ENCODE results near the gene OSBPL2.

The OSBPL2 gene

DNA sequence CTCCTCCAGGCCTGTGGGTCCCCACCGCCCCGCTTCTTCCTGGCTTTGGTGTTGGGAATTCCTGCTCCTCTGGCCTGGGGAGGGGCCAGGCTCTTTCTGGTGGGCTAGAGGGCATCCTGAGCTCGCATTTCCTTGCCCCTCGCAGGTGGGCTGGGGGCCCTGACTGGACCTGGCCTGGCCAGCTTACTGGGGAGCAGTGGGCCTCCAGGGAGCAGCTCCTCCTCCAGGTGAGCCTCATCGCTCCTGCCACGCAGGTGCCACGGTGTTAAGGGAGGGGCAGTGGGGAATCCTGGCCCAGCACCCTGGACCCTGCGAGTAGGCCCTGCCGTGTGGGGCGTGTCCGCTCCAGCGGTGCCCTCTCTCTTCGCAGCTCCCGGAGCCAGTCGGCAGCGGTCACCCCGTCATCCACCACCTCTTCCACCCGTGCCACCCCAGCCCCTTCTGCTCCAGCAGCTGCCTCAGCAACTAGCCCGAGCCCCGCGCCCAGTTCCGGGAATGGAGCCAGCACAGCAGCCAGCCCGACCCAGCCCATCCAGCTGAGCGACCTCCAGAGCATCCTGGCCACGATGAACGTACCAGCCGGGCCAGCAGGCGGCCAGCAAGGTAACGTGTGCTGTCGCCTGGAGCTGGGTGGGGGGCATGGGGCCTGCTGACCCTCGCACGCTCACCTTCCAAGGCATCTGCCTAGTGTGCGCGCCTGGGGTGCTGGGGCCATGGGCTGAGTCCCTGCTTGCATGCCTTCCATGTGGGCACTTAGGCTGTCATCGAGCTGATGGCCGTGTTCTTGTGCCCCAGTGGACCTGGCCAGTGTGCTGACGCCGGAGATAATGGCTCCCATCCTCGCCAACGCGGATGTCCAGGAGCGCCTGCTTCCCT lies 69.1 kb downstream of the OSBPL2 start:
- Histone ChIP-seq H3K9me3 (replicated peaks; ENCODE audit: low read length) (no peaks in the 10 kb centered on the region), H3K4me2 (ENCODE audit: low read length) (no peak overlapping the region), H3K36me3 (ENCODE audit: insufficient read depth, low read length) (peaks cover 53% of the 10 kb centered on the region), H3K4me1 (ENCODE audit: control insufficient read depth, insufficient read depth, low read length) (peaks cover 19% of the 10 kb centered on the region), H3K9ac (ENCODE audit: low read depth, low read length) (no peak overlapping the region), H3K4me3 (ENCODE audit: low read length) (no peak overlapping the region), H3K27me3 (ENCODE audit: control insufficient read depth, insufficient read depth, low read length) (no peaks in the 10 kb centered on the region)

DNA sequence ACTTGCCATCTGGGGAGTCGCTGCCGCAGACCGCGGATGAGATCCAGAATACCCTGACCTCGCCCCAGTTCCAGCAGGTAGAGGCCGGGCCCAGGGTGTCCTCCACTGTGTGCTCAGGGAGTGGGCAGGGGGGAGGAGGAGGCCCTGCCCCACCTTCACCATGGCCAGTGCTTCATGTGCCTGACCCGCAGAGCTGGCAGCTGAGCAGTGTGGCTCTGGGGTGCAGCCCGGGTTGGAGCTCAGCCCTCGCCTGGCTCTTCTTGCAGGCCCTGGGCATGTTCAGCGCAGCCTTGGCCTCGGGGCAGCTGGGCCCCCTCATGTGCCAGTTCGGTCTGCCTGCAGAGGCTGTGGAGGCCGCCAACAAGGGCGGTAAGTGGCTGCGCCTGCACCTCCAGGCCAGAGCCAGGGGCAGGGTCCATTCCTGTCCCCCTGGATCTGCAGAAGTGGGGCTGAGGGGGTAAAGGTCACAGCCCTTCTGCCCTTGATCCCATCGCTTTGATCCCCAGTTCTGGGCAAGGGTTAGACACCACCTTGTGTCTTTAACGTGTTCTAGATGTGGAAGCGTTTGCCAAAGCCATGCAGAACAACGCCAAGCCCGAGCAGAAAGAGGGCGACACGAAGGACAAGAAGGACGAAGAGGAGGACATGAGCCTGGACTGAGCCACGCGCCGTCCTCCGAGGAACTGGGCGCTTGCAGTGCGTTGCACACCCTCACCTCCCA lies 69.9 kb downstream of the OSBPL2 start:
- H3K9ac ChIP-seq (ENCODE audit: low read depth, low read length): no peak overlapping the region

DNA sequence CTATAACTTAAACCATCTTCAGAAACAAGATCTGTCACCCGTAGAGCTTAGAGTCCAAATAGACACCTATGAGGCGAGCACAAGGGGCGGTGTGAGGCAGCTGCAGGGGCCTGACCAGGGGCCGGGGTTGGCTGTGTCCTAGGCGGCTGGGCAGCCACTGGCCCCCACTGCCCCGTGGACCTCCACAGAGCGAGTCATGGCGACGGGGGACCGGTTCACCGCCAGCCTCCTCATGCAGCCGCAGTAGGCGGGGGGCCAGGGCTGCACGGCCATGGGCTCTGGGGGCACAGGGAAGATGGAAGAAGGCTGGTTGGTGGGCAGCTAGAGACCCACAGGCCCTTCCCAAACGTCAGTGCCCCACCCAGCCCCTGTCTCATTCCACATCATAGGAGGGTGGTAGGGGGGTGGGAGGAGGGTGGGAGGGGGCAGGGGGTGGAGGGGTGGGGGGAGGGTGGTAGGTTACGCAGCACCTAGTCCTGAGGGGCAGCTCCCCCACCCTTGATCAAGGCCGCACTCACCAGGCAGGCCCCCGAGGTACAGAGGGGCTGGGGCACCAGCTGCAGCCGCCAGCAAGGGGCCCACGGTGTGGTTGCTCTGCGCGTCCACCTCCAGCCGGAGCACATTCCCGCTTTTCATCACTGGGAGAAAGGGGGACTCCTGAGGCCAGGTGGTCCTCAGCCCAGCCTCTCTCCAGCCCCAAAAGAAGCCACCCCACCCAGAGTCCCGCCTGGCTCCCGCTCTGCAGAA lies 71.0 kb downstream of the OSBPL2 start:
- Histone ChIP-seq H3K4me3 (ENCODE audit: low read length) (no peak overlapping the region), H3K27me3 (ENCODE audit: control insufficient read depth, insufficient read depth, low read length) (no peaks in the 10 kb centered on the region), H3K4me1 (ENCODE audit: control insufficient read depth, insufficient read depth, low read length) (peaks cover 15% of the 10 kb centered on the region), H3K36me3 (ENCODE audit: insufficient read depth, low read length) (peaks cover 52% of the 10 kb centered on the region), H3K9ac (ENCODE audit: low read depth, low read length) (no peak overlapping the region), H3K4me2 (ENCODE audit: low read length) (no peak overlapping the region), H3K9me3 (replicated peaks; ENCODE audit: low read length) (no peaks in the 10 kb centered on the region)

More for the DNA sequence above, 69.9 kb downstream of the OSBPL2 start:
- Histone ChIP-seq H3K4me2 (ENCODE audit: low read length) (no peak overlapping the region), H3K4me1 (ENCODE audit: control insufficient read depth, insufficient read depth, low read length) (peaks cover 19% of the 10 kb centered on the region), H3K9me3 (replicated peaks; ENCODE audit: low read length) (no peaks in the 10 kb centered on the region), H3K4me3 (ENCODE audit: low read length) (no peak overlapping the region), H3K36me3 (ENCODE audit: insufficient read depth, low read length) (peaks cover 53% of the 10 kb centered on the region), H3K27me3 (ENCODE audit: control insufficient read depth, insufficient read depth, low read length) (no peaks in the 10 kb centered on the region)

DNA sequence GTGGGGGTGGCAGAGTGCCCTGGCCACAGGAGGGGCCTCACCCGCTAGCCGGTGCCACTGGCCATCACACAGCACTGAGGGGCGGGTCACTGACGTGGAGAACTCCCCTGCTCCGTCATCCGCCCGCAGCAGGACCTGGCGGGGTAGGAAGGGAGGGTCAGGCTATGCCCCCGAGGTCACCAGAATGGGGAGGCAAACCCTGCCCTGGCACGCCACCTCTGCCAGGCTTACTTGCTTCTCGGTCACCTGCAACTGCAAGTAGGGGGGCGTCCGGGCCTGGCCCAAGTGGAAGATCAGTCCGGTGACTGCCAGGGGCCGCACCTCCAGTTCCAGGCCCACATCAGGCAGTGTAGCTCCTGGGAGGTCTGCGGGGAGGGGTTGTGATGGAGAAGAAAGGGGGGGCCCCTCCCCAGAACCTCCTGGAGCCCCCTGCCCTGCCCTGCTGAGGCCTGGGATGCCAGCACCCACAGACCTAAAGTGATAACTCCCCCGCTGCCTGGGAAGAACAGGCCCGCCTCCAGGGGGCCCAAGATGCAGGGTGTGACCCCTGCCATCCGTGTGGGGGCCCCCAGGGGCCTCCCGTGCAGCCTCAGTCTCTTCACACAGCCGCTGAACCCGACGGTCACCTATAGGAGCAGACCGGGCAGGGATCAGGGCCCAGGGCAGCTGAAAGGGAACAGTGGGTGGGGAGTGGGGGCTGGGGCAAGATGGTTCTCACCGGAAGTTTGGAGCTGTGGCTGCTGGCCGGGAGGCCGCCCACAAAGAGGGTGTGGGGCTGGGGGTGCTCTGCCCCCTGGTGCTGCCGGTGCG lies 71.8 kb downstream of the OSBPL2 start:
- Histone ChIP-seq H3K27me3 (ENCODE audit: control insufficient read depth, insufficient read depth, low read length) (no peaks in the 10 kb centered on the region), H3K4me1 (ENCODE audit: control insufficient read depth, insufficient read depth, low read length) (peaks cover 7% of the 10 kb centered on the region), H3K36me3 (ENCODE audit: insufficient read depth, low read length) (peaks cover 47% of the 10 kb centered on the region), H3K4me2 (ENCODE audit: low read length) (no peak overlapping the region), H3K9ac (ENCODE audit: low read depth, low read length) (no peak overlapping the region), H3K4me3 (ENCODE audit: low read length) (no peak overlapping the region), H3K9me3 (replicated peaks; ENCODE audit: low read length) (no peaks in the 10 kb centered on the region)

DNA sequence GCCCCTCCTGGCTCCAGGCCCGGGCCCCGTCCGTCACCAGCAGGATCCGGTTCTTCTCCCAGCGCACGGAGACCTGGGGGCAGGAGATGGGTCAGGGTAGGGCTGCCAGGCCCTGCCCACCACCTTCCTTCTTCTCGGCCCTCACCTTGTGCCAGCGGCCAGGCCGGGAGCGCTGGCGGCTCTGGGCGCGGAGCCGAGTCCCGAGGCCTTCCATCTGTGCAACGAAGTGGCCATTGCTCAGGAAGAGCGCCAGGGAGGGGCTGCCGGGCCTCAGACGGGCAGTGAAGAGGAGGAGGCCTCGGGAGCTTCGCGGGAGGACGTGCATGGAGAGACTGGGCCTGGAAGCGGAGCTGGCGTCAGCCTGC lies 72.4 kb downstream of the OSBPL2 start:
- no peak overlapping the region for H3K9ac ChIP-seq (ENCODE audit: low read depth, low read length)
- H3K9me3 ChIP-seq (replicated peaks; ENCODE audit: low read length): no peaks in the 10 kb centered on the region
- peaks cover under 1% of the 10 kb centered on the region for H3K4me1 ChIP-seq (ENCODE audit: control insufficient read depth, insufficient read depth, low read length)
- no peaks in the 10 kb centered on the region for H3K27me3 ChIP-seq (ENCODE audit: control insufficient read depth, insufficient read depth, low read length)
- H3K36me3 ChIP-seq (ENCODE audit: insufficient read depth, low read length): peaks cover 46% of the 10 kb centered on the region
- H3K4me2 ChIP-seq (ENCODE audit: low read length): no peak overlapping the region
- H3K4me3 ChIP-seq (ENCODE audit: low read length): no peak overlapping the region

DNA sequence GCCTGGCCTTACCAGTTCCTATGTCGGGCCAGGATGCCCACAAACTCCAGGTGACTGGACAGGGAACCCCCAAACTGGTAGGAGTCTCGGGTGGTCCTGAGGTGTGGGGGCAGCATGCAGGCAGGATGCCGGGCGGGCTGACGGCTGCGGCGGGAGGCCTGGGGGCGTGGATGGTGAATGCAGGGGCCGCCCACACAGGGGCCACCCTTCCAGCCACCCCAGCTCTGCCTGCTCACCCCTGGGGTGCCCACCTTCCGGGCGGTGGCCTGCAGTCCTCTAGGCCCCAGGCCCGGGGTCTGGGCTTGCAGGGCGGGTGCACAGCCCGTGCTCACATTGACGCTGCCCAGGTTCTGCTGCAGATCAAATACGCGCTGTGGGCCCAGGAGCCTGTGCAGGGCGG lies 72.8 kb downstream of the OSBPL2 start:
- Histone ChIP-seq H3K36me3 (ENCODE audit: insufficient read depth, low read length) (peaks cover 46% of the 10 kb centered on the region), H3K27me3 (ENCODE audit: control insufficient read depth, insufficient read depth, low read length) (no peaks in the 10 kb centered on the region)

DNA sequence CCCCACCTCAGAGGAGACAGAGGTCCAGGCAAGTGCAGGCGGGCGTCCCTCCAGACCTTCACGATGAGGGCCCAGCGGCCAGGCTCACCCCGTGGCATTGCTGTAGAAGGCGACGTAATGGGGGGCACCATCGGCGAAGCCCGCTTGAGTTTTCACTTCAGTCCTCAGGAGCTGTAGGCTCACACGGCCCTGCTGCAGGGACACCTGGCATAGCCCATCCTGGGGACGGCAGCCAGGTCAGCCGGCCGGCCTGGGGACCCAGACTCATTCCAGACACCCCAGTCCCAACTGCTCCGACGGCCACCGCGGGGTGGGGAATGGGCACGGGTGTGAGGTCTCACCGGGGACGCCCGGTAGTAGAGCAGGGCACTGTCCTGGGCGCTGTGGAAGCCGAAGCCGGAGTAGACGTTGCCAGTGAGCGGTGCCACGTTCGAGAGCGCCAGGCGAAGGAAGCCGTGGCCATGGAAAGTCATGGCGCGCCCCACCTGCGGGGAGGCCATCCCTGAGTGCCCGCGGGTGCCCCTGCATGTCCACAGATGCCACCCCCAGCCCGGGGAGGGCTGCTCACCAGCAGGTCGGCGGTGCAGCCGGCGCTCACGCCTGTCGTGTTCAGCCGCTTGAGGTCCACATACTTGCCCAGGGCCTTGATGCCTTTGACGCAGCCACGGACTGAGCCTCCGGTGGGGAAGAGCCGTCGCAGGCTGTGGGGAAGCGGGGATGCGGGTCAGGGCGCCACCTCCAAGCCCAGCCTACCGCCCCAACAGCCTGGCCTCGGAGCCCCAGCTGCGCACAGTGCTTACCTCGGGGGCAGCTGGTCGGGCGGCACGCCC lies 73.7 kb downstream of the OSBPL2 start:
- H3K9ac ChIP-seq (ENCODE audit: low read depth, low read length): no peak overlapping the region

More for the DNA sequence above, 72.8 kb downstream of the OSBPL2 start:
- no peak overlapping the region for H3K4me3 ChIP-seq (ENCODE audit: low read length)
- no peaks in the 10 kb centered on the region for H3K9me3 ChIP-seq (replicated peaks; ENCODE audit: low read length)
- H3K4me1 ChIP-seq (ENCODE audit: control insufficient read depth, insufficient read depth, low read length): no peaks in the 10 kb centered on the region
- H3K9ac ChIP-seq (ENCODE audit: low read depth, low read length): no peak overlapping the region
- no peak overlapping the region for H3K4me2 ChIP-seq (ENCODE audit: low read length)

DNA sequence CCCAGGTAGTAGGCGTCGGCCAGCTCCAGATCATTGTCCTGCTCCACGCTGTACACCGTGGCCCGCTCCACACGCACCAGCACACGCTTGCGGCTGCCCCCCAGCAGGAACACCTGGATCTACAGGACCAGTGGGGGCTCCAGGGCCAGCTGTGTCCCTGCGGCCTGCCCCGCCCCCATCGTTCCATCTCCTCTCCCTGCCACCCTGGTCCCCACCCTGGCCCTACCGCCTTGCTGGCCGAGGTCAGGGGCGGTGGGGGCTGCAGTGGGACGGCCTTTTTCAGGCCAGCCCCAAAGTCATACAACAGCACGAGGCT lies 74.3 kb downstream of the OSBPL2 start:
- Histone ChIP-seq H3K4me3 (ENCODE audit: low read length) (no peak overlapping the region), H3K9ac (ENCODE audit: low read depth, low read length) (no peak overlapping the region), H3K4me2 (ENCODE audit: low read length) (no peak overlapping the region), H3K9me3 (replicated peaks; ENCODE audit: low read length) (no peaks in the 10 kb centered on the region), H3K4me1 (ENCODE audit: control insufficient read depth, insufficient read depth, low read length) (no peaks in the 10 kb centered on the region), H3K27me3 (ENCODE audit: control insufficient read depth, insufficient read depth, low read length) (no peaks in the 10 kb centered on the region), H3K36me3 (ENCODE audit: insufficient read depth, low read length) (peaks cover 41% of the 10 kb centered on the region)

More for the DNA sequence above, 73.7 kb downstream of the OSBPL2 start:
- Histone ChIP-seq H3K9me3 (replicated peaks; ENCODE audit: low read length) (no peaks in the 10 kb centered on the region), H3K27me3 (ENCODE audit: control insufficient read depth, insufficient read depth, low read length) (no peaks in the 10 kb centered on the region), H3K36me3 (ENCODE audit: insufficient read depth, low read length) (peaks cover 45% of the 10 kb centered on the region), H3K4me1 (ENCODE audit: control insufficient read depth, insufficient read depth, low read length) (no peaks in the 10 kb centered on the region), H3K4me2 (ENCODE audit: low read length) (no peak overlapping the region), H3K4me3 (ENCODE audit: low read length) (no peak overlapping the region)

DNA sequence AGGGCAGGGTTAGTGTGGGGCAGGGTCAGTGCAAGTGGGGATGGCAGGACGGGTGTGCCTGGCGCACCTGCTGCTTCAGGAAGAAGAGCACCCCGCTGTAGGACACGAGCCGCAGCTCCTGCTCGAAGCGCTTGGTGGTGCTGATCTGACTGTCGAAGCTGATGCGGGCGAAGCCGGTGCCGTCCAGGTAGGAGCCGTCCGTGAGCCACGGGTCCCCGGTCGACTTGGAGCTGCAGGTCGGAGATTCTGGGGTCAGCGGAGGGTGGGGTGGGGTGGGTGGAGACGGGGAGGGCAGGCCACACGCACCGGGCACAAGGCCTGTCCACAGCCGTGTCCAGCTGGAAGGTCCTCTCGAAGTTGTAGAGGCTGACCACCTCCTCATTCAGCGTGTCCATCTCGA lies 74.7 kb downstream of the OSBPL2 start:
- H3K4me2 ChIP-seq (ENCODE audit: low read length): no peak overlapping the region
- H3K36me3 ChIP-seq (ENCODE audit: insufficient read depth, low read length): peaks cover 37% of the 10 kb centered on the region
- no peaks in the 10 kb centered on the region for H3K9me3 ChIP-seq (replicated peaks; ENCODE audit: low read length)
- H3K4me3 ChIP-seq (ENCODE audit: low read length): no peak overlapping the region
- no peaks in the 10 kb centered on the region for H3K4me1 ChIP-seq (ENCODE audit: control insufficient read depth, insufficient read depth, low read length)
- H3K27me3 ChIP-seq (ENCODE audit: control insufficient read depth, insufficient read depth, low read length): no peaks in the 10 kb centered on the region
- H3K9ac ChIP-seq (ENCODE audit: low read depth, low read length): no peak overlapping the region

DNA sequence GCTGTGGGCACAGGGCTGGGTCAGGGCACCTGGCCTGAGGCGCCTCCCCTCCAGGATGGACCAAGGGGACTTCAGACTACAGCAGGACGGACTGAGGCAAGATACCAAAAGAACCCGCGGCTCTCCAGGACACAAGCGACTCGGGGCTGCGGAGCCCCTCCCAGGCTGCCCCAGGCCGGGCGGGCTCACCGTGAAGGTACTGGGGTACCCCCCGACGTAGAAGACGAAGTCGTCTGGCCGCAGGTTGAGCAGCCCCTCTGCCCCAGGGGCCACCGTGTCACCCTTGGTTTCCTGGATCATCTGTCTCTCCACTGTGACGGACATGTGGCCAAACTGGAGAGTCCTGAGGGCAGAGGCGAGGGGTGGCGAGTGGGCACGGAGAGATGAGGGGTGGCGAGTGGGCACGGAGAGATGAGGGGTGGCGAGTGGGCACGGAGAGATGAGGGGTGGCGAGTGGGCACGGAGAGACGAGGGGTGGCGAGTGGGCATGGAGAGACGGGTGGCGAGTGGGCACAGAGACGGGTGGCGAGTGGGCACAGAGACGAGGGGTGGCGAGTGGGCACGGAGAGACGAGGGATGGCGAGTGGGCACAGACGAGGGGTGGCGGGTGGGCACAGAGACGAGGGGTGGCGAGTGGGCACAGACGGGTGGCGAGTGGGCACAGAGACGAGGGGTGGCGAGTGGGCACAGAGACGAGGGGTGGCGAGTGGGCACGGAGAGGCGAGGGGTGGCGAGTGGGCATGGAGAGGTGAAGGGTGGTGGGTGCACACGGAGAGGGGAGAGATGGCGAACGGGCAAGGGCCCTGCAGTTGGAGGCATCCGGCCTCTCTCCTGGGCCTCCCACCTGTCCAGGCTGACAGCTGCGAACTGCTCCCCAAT lies 75.4 kb downstream of the OSBPL2 start:
- Histone ChIP-seq H3K4me3 (ENCODE audit: low read length) (no peak overlapping the region), H3K36me3 (ENCODE audit: insufficient read depth, low read length) (peaks cover 31% of the 10 kb centered on the region), H3K27me3 (ENCODE audit: control insufficient read depth, insufficient read depth, low read length) (no peaks in the 10 kb centered on the region), H3K9me3 (replicated peaks; ENCODE audit: low read length) (no peaks in the 10 kb centered on the region), H3K4me1 (ENCODE audit: control insufficient read depth, insufficient read depth, low read length) (no peaks in the 10 kb centered on the region), H3K4me2 (ENCODE audit: low read length) (no peak overlapping the region), H3K9ac (ENCODE audit: low read depth, low read length) (no peak overlapping the region)

All from skeletal muscle satellite cell (primary cell).